ENCODE results near the gene ARHGAP22.
A peak's percentile ranks its signal among the peaks of the same experiment; 100 is the strongest.

- no peak for TF ChIP-seq ZBTB33 (IDR thresholded peaks at IDR 0.05)
- TF ChIP-seq HNF4A (conservative IDR thresholded peaks at IDR 0.05) = peak; percentile 50 to 71
- no peak for TF ChIP-seq CTCF (IDR thresholded peaks at IDR 0.05; ENCODE audit: low read depth, low read length, missing input control)
- no peak for TF ChIP-seq MAX (IDR thresholded peaks at IDR 0.05)
- no peak for TF ChIP-seq REST (IDR thresholded peaks at IDR 0.05)
- no peak for TF ChIP-seq JUND (IDR thresholded peaks at IDR 0.05)
- peak in 1 of 2 donors; percentile 3 for TF ChIP-seq RAD21 (IDR thresholded peaks at IDR 0.05)
- TF ChIP-seq EGR1 (IDR thresholded peaks at IDR 0.05; ENCODE audit: low read depth in 2 of 2) = no peak
- TF ChIP-seq YY1 (IDR thresholded peaks at IDR 0.05) = no peak
- no peak for TF ChIP-seq TAF1 (conservative IDR thresholded peaks at IDR 0.05)
- peak; percentile 25 to 66 for TF ChIP-seq RXRA (IDR thresholded peaks at IDR 0.05)
Observed at GRCh38 chr10:48439581-48440041, 165.3 kb downstream of the ARHGAP22 start.
